Mesendoderm (in vitro differentiated cells): ENCODE results near the gene CCDC73.

Experiments used
- DNase-seq: peaks from one replicate; pipeline ENCODE4 v3.0.0; 2013
- H2AK5ac ChIP-seq: 2 replicates; pipeline ENCODE4 v1.6.1; 2013; ENCODE audit warnings: low read length, inconsistent platforms
- H2BK120ac ChIP-seq: 2 replicates; pipeline ENCODE4 v1.6.1; 2013; ENCODE audit warnings: low read depth, mild to moderate bottlenecking, low read length, moderate library complexity, mixed read lengths
- H2BK15ac ChIP-seq: replicated peaks from 2 replicates; pipeline ENCODE4 v1.6.1; 2013; ENCODE audit warnings: low read depth, mild to moderate bottlenecking, moderate library complexity
- H2BK5ac ChIP-seq: 2 replicates; pipeline ENCODE4 v1.6.1; 2013; ENCODE audit warnings: low read length, inconsistent platforms
- H3K18ac ChIP-seq: 2 replicates; pipeline ENCODE4 v1.6.1; 2013; ENCODE audit warnings: mild to moderate bottlenecking, low read length, mixed read lengths
- H3K23ac ChIP-seq: one replicate; pipeline ENCODE4 v1.6.1; 2013; ENCODE audit warnings: low read length
- H3K27ac ChIP-seq: 2 replicates; pipeline ENCODE4 v1.5.1; 2013; ENCODE audit warnings: low read depth, mild to moderate bottlenecking, inconsistent platforms, low read length, moderate library complexity
- H3K27me3 ChIP-seq: 2 replicates; pipeline ENCODE4 v1.6.1; 2013; ENCODE audit warnings: low read length, control low read depth, mild to moderate bottlenecking, inconsistent platforms; ENCODE audit not compliant: insufficient read depth, poor library complexity
- H3K36me3 ChIP-seq: 2 replicates; pipeline ENCODE4 v1.6.1; 2013; ENCODE audit warnings: low read length, inconsistent platforms; ENCODE audit not compliant: control insufficient read depth, insufficient read depth
- H3K4ac ChIP-seq: one replicate; pipeline ENCODE4 v1.6.1; 2013; ENCODE audit warnings: low read depth, mild to moderate bottlenecking, low read length, moderate library complexity
- H3K4me1 ChIP-seq: 2 replicates; pipeline ENCODE4 v1.6.1; 2013; ENCODE audit warnings: low read depth, low read length, inconsistent platforms; ENCODE audit not compliant: control insufficient read depth
- H3K4me2 ChIP-seq: 2 replicates; pipeline ENCODE4 v1.6.1; 2013; ENCODE audit warnings: low read length
- H3K4me3 ChIP-seq: 2 replicates; pipeline ENCODE4 v1.5.1; 2013; ENCODE audit warnings: mild to moderate bottlenecking, low read length
- H3K56ac ChIP-seq: one replicate; pipeline ENCODE4 v1.6.1; 2013; ENCODE audit warnings: low read length
- H3K79me1 ChIP-seq: 2 replicates; pipeline ENCODE4 v1.6.1; 2013; ENCODE audit warnings: low read length, inconsistent platforms
- H3K79me2 ChIP-seq: 2 replicates; pipeline ENCODE4 v1.6.1; 2013; ENCODE audit warnings: mild to moderate bottlenecking, low read length; ENCODE audit not compliant: control insufficient read depth, insufficient read depth
- H3K9ac ChIP-seq: 2 replicates; pipeline ENCODE4 v1.6.1; 2013; ENCODE audit warnings: low read length, inconsistent platforms
- H4K5ac ChIP-seq: one replicate; pipeline ENCODE4 v1.6.1; 2013; ENCODE audit warnings: low read length
- H4K8ac ChIP-seq: one replicate; pipeline ENCODE4 v1.6.1; 2013; ENCODE audit warnings: low read depth, mild to moderate bottlenecking, control low read depth, low read length, moderate library complexity
- WGBS: extraction: QIAGEN DNeasy Blood & Tissue Kit; methylation state at CpG from one replicate; pipeline ENCODE4 v1.1.7; 2013; ENCODE audit warnings: low lambda C conversion rate, missing lambda C conversion rate; ENCODE audit not compliant: insufficient coverage; ENCODE audit errors: extremely low coverage; 5-methylcytosine and 5-hydroxymethylcytosine counted together

The CCDC73 gene

GRCh38 chr11:32833921-32834320, 39.5 kb upstream of the CCDC73 start:
- Histone ChIP-seq H3K27me3 (no peaks in the 10 kb centered on the region), H3K27ac (no peak overlapping the region), H3K18ac (no peak overlapping the region), H2BK120ac (no peak overlapping the region), H4K5ac (no peak overlapping the region), H3K4me1 (no peaks in the 10 kb centered on the region), H3K4me2 (no peak overlapping the region), H3K4ac (no peak overlapping the region), H3K23ac (no peak overlapping the region), H2BK5ac (no peak overlapping the region), H3K4me3 (no peak overlapping the region), H3K36me3 (no peaks in the 10 kb centered on the region), H2BK15ac (no peak overlapping the region), H3K79me1 (no peaks in the 10 kb centered on the region), H3K9ac (no peak overlapping the region), H3K56ac (no peak overlapping the region), H3K79me2 (no peaks in the 10 kb centered on the region), H4K8ac (no peak overlapping the region), H2AK5ac (no peak overlapping the region)
- no CpG with 5 or more reads among the region's 1 CpG for WGBS
- DNase-seq, result no peak

- H3K79me2 ChIP-seq, result no peaks in the 10 kb centered on the region
- no peak overlapping the region for H4K8ac ChIP-seq
- no peak overlapping the region for H3K18ac ChIP-seq
- no peaks in the 10 kb centered on the region for H3K79me1 ChIP-seq
- no peak overlapping the region for H3K9ac ChIP-seq
- no peak overlapping the region for H3K4ac ChIP-seq
- H3K23ac ChIP-seq, result no peak overlapping the region
- no peaks in the 10 kb centered on the region for H3K4me1 ChIP-seq
- H3K4me3 ChIP-seq, result no peak overlapping the region
- no peak overlapping the region for H2BK15ac ChIP-seq
- no peak overlapping the region for H3K56ac ChIP-seq
- no peak overlapping the region for H2BK120ac ChIP-seq
- DNase-seq, result no peak
- H4K5ac ChIP-seq, result no peak overlapping the region
- no peak overlapping the region for H3K27ac ChIP-seq
- H3K36me3 ChIP-seq, result no peaks in the 10 kb centered on the region
- no peak overlapping the region for H2AK5ac ChIP-seq
- H3K27me3 ChIP-seq, result no peaks in the 10 kb centered on the region
- H2BK5ac ChIP-seq, result no peak overlapping the region
- no CpG with 5 or more reads among the region's 3 CpGs for WGBS
- H3K4me2 ChIP-seq, result no peak overlapping the region
Measured at GRCh38 chr11:32831221-32831620, 36.8 kb upstream of the CCDC73 start.

- no peak overlapping the region for H3K4me2 ChIP-seq
- no CpG with 5 or more reads among the region's 9 CpGs for WGBS
- H2BK15ac ChIP-seq, result no peak overlapping the region
- no peaks in the 10 kb centered on the region for H3K36me3 ChIP-seq
- H3K23ac ChIP-seq, result no peak overlapping the region
- no peak overlapping the region for H4K5ac ChIP-seq
- no peaks in the 10 kb centered on the region for H3K27me3 ChIP-seq
- no peaks in the 10 kb centered on the region for H3K79me1 ChIP-seq
- H3K4ac ChIP-seq, result no peak overlapping the region
- H3K18ac ChIP-seq, result no peak overlapping the region
- H3K79me2 ChIP-seq, result no peaks in the 10 kb centered on the region
- no peaks in the 10 kb centered on the region for H3K4me1 ChIP-seq
- H2BK5ac ChIP-seq, result no peak overlapping the region
- H2BK120ac ChIP-seq, result no peak overlapping the region
- no peak overlapping the region for H4K8ac ChIP-seq
- no peak overlapping the region for H3K9ac ChIP-seq
- no peak for DNase-seq
- no peak overlapping the region for H3K27ac ChIP-seq
- no peak overlapping the region for H3K56ac ChIP-seq
- no peak overlapping the region for H3K4me3 ChIP-seq
- H2AK5ac ChIP-seq, result no peak overlapping the region
Measured at GRCh38 chr11:32830796-32831195, 36.3 kb upstream of the CCDC73 start.

- Histone ChIP-seq H2BK5ac (no peak overlapping the region), H4K8ac (no peak overlapping the region), H2AK5ac (no peak overlapping the region), H3K36me3 (no peaks in the 10 kb centered on the region), H3K79me2 (no peaks in the 10 kb centered on the region), H3K56ac (peak overlapping the region; percentile 81), H4K5ac (no peak overlapping the region), H3K4ac (no peak overlapping the region), H2BK120ac (no peak overlapping the region), H3K27ac (no peak overlapping the region), H2BK15ac (no peak overlapping the region), H3K4me3 (no peak overlapping the region), H3K4me1 (no peaks in the 10 kb centered on the region), H3K18ac (no peak overlapping the region), H3K27me3 (no peaks in the 10 kb centered on the region), H3K23ac (no peak overlapping the region), H3K9ac (no peak overlapping the region), H3K79me1 (no peaks in the 10 kb centered on the region), H3K4me2 (peak overlapping the region; percentile 27)
- no peak for DNase-seq
- WGBS, result no CpG with 5 or more reads among the region's 6 CpGs
Measured at GRCh38 chr11:32830413-32830738, 35.9 kb upstream of the CCDC73 start.

- Histone ChIP-seq H2BK120ac (no peak within 1 kb of the TSS), H3K4me1 (no peaks in the 10 kb centered on the region), H3K4ac (no peak within 1 kb of the TSS), H3K56ac (peak within 1 kb of the TSS; percentile 81), H2BK5ac (no peak within 1 kb of the TSS), H3K27me3 (no peaks in the 10 kb centered on the region), H2AK5ac (no peak within 1 kb of the TSS), H3K4me3 (peak within 1 kb of the TSS; percentile 37), H3K27ac (no peak within 1 kb of the TSS), H3K79me1 (no peaks in the 10 kb centered on the region), H4K8ac (peak within 1 kb of the TSS; percentile 88), H3K4me2 (peak within 1 kb of the TSS; percentile 27), H3K79me2 (no peaks in the 10 kb centered on the region), H3K9ac (peak within 1 kb of the TSS; percentile 53), H3K36me3 (no peaks in the 10 kb centered on the region), H2BK15ac (no peak within 1 kb of the TSS), H3K18ac (peak within 1 kb of the TSS; percentile 42), H3K23ac (no peak within 1 kb of the TSS), H4K5ac (no peak within 1 kb of the TSS)
- WGBS, result no CpG with 5 or more reads among the region's 85 CpGs
- peak; percentile 72 for DNase-seq
Measured at GRCh38 chr11:32829680-32830412, 35.4 kb upstream of the CCDC73 start, which contains the start of gene PRRG4. PRRG4 (plus strand) TSS chr11:32829927; CDS start chr11:32830530, 603 bp downstream.

- Histone ChIP-seq H3K9ac (peak overlapping the region; percentile 53), H3K23ac (no peak overlapping the region), H2BK5ac (no peak overlapping the region), H3K4me1 (no peaks in the 10 kb centered on the region), H4K8ac (no peak overlapping the region), H2BK120ac (no peak overlapping the region), H2BK15ac (no peak overlapping the region), H3K27me3 (no peaks in the 10 kb centered on the region), H3K79me1 (no peaks in the 10 kb centered on the region), H3K56ac (peak overlapping the region; percentile 81), H3K36me3 (no peaks in the 10 kb centered on the region), H2AK5ac (no peak overlapping the region), H3K4ac (no peak overlapping the region), H3K18ac (no peak overlapping the region), H3K27ac (no peak overlapping the region), H3K4me2 (peak overlapping the region; percentile 27), H3K79me2 (no peaks in the 10 kb centered on the region), H3K4me3 (peak overlapping the region; percentile 4), H4K5ac (no peak overlapping the region)
- no CpG with 5 or more reads among the region's 12 CpGs for WGBS
- no peak for DNase-seq
Measured at GRCh38 chr11:32829157-32829679, 34.8 kb upstream of the CCDC73 start.
